Astrocyte of the cerebellum (primary cell): ENCODE results near the gene ATP8A2.

Experiments used
- DNase-seq: peaks from one replicate; pipeline ENCODE4 v3.0.0-alpha.2; 2011; ENCODE audit warnings: low read depth
- H3K4me3 ChIP-seq: 2 replicates; pipeline ENCODE4 v1.5.1; 2011; ENCODE audit warnings: mild to moderate bottlenecking, low read depth, low read length, moderate library complexity
- in situ Hi-C: cut with HindIII; loops from 2 replicates; pipeline ENCODE4 v1.10.0; 2017; ENCODE audit warnings: low sequenced_read_pairs
- TF ChIP-seq, protein P1 (sequence below): IDR thresholded peaks from 2 replicates; pipeline ENCODE4 v1.5.1; 2012; ENCODE audit warnings: low read length, low read depth, moderate library complexity, mild to moderate bottlenecking; ENCODE audit errors: missing control alignments

Gene ATP8A2

DNA sequence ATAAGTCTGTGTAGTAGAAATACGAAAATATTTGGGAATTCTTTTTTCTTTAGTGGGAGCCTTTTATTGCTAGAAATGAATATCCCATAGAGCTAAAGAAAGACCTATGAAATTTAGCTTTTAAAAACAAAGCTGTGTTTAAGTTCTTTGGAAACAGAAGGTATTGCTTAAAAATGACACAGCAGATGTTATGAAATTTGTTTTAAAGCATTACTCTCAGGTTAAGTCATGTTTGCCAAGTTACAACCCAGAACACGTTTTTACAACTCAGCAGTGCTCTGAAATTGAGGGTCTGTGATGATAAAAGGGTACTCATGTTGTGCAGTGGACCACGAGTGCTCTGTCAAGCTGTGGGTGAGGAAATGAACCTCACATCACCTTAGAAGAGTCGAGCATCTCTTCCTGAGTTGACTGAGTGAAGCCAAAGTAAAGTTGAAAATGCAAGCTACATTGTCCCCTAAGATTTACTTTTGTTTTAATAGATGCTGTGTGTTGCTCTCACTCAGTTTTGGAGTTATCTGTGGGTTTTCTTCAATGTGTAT is 519.0 kb downstream of the ATP8A2 start:
- DNase-seq: no peak
- no peak overlapping the region for H3K4me3 ChIP-seq
- in situ Hi-C loops: no loop called here
- TF ChIP-seq, protein P1, sequence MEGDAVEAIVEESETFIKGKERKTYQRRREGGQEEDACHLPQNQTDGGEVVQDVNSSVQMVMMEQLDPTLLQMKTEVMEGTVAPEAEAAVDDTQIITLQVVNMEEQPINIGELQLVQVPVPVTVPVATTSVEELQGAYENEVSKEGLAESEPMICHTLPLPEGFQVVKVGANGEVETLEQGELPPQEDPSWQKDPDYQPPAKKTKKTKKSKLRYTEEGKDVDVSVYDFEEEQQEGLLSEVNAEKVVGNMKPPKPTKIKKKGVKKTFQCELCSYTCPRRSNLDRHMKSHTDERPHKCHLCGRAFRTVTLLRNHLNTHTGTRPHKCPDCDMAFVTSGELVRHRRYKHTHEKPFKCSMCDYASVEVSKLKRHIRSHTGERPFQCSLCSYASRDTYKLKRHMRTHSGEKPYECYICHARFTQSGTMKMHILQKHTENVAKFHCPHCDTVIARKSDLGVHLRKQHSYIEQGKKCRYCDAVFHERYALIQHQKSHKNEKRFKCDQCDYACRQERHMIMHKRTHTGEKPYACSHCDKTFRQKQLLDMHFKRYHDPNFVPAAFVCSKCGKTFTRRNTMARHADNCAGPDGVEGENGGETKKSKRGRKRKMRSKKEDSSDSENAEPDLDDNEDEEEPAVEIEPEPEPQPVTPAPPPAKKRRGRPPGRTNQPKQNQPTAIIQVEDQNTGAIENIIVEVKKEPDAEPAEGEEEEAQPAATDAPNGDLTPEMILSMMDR: no peak

DNA sequence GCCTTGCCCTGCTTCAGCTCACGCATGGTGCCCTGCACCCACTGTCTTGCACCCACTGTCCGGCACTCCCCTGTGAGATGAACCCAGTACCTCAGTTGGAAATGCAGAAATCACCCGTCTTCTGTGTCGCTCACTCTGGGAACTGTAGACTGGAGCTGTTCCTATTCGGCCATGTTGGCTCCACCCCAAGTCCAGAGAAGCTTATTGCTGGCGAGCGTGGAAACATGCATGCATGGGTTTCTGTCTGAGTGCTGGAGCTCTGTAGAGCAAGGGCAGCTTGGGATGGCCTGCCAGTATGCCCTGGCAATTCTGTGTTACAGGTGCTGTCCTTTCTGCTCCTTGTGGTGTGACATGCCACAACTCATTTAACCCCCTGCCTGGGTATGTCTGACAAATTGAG is 527.2 kb downstream of the ATP8A2 start:
- no peak overlapping the region for H3K4me3 ChIP-seq
- no peak for DNase-seq
- in situ Hi-C loops: no loop called here
- TF ChIP-seq, protein P1: no peak

- no peak for DNase-seq
- TF ChIP-seq, protein P1: no peak
- in situ Hi-C loops: no loop called here
- no peak overlapping the region for H3K4me3 ChIP-seq
Measured at GRCh38 chr13:25899464-25899863, 527.7 kb downstream of the ATP8A2 start.

- DNase-seq: no peak
- in situ Hi-C loops: no loop called here
- TF ChIP-seq, protein P1: no peak
- no peak overlapping the region for H3K4me3 ChIP-seq
Measured at GRCh38 chr13:25899952-25900351, 528.2 kb downstream of the ATP8A2 start.

- TF ChIP-seq, protein P1: no peak
- in situ Hi-C loops: no loop called here
- no peak overlapping the region for H3K4me3 ChIP-seq
- peak; percentile 61 for DNase-seq
Measured at GRCh38 chr13:25901460-25902376, 529.9 kb downstream of the ATP8A2 start.

DNA sequence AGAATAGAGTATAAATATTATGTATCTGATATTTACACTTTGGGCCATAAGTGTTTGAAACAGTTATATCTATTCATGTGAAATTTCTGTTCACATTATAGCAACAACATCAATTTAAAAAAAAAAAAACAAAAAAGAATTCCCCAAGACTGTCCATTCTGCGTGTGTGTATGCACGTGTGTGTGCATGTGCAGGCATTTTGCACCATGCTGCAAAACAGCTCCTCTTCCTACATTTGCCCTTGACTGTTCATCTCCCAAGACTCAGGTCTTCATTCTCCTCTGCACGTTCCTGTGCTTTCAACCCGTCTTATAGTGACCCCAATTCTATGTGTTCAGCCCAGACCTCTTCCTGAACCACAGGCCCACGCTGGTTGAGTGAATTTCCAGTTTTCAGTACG is 530.7 kb downstream of the ATP8A2 start:
- TF ChIP-seq, protein P1: no peak
- H3K4me3 ChIP-seq: no peak overlapping the region
- no peak for DNase-seq
- in situ Hi-C loops: no loop called here
